Fibroblast of the aortic adventitia (primary cell): ENCODE results near the gene PDZD2. TPM values are rescaled to one million over a fixed set of nuclear protein-coding genes. Genes with fewer than 3 reads are reported as not detected.

Experiments used
- DNase-seq: peaks from one replicate; pipeline ENCODE4 v3.0.0-alpha.2; 2010; ENCODE audit warnings: low read depth
- H3K4me3 ChIP-seq: 2 replicates; pipeline ENCODE4 v1.5.1; 2011; ENCODE audit warnings: low read depth, mild to moderate bottlenecking, control low read depth, low read length, moderate library complexity
- CTCF ChIP-seq: IDR thresholded peaks from 2 replicates; pipeline ENCODE4 v1.5.1; 2011; ENCODE audit warnings: mild to moderate bottlenecking, low read length, control low read depth, inconsistent platforms; ENCODE audit not compliant: insufficient read depth
- total RNA-seq: library from RNA; depleted of rRNA; stranded (reverse); fragments of >200 nt; gene quantifications from 2 replicates; pipeline ENCODE4 v1.2.3, GENCODE V29; 2012; ENCODE audit warnings: low replicate concordance

PDZD2 gene
- total RNA-seq, 1 donor, result under 0.01 TPM

DNA sequence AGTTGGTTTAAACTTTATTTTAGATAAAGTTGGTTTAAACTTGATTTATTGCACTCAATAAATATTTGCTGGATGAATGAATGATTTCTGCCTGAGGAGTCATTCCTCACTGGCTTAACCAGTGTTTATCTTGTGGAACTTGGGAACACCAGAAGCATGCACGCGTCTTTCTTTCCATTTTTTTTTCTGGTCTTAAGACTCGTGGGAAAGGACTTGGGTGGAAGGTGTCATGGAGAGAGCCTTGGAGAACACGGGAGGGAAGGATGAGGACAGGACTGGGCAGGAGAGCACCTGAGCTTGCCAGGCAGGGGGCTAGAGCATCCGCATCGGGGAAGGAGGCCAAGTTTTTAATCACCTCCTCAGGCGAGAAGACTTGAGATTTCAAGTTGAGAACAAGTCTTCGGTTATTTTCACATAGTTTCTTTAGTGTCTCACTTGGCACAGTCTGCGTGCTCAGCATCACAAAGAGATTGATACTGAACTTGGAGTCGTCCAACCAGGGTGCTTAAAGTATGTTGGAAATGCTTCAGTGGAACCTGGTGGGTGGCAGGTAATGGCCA lies 144.2 kb downstream of the PDZD2 start:
- no peak overlapping the region for H3K4me3 ChIP-seq
- DNase-seq, result no peak
- TF ChIP-seq CTCF, result no peak

GRCh38 chr5:31783731-31784130 lies 144.8 kb downstream of the PDZD2 start:
- TF ChIP-seq CTCF, result no peak
- H3K4me3 ChIP-seq, result no peak overlapping the region
- DNase-seq, result no peak

DNA sequence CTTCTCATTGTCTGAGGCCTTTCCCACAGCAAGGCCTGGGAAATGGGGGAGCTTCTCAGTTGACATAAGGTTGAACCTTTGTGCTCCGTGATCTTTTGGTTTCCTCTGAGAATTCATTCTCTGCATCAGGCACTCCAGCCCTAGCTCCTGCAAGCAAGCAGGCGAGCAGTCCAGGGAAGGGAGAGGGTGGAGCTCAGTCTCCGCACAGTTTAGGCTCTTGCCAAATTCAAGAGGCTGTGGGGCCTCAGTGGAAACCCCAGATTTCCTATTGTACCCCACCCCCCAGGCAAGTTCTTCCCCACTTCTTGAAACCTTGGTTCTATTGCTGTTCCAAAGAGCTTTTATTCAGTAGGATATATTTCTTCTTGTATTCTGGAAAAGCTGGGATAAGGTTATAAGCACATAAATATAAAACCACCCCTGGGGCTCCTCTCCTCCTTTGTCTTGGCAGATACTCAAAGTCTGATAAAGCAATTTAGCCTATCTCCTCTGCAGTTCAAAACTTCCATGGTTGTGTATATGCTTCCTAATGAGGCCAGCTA lies 147.2 kb downstream of the PDZD2 start:
- no peak for DNase-seq
- no peak overlapping the region for H3K4me3 ChIP-seq
- TF ChIP-seq CTCF, result no peak

- no peak for TF ChIP-seq CTCF
- no peak overlapping the region for H3K4me3 ChIP-seq
- DNase-seq, result no peak
These were observed 155.1 kb downstream of the PDZD2 start for GRCh38 chr5:31794009-31794408.

DNA sequence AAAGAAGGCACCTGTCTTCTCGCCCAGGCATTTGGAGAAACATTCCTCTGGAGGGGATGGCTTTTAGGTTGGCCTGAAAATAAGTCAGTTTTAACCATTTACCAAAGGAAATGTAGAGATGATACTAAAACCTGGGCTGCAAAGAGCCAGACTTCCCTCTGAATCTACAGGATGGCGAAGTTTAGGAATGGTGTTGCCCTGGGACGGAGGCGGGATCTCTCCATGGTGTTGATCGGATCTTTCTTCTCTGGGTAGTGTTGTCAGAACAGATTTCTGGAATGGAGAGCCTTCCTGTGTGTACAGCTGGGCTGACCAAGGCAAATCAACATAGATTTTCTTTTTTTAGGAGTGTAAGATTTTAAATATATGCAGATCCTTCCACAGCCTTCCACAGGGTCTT lies 159.2 kb downstream of the PDZD2 start:
- no peak for TF ChIP-seq CTCF
- DNase-seq, result no peak
- H3K4me3 ChIP-seq, result no peak overlapping the region

GRCh38 chr5:31800351-31800750 lies 161.4 kb downstream of the PDZD2 start:
- TF ChIP-seq CTCF, result no peak
- no peak overlapping the region for H3K4me3 ChIP-seq
- DNase-seq, result no peak

DNA sequence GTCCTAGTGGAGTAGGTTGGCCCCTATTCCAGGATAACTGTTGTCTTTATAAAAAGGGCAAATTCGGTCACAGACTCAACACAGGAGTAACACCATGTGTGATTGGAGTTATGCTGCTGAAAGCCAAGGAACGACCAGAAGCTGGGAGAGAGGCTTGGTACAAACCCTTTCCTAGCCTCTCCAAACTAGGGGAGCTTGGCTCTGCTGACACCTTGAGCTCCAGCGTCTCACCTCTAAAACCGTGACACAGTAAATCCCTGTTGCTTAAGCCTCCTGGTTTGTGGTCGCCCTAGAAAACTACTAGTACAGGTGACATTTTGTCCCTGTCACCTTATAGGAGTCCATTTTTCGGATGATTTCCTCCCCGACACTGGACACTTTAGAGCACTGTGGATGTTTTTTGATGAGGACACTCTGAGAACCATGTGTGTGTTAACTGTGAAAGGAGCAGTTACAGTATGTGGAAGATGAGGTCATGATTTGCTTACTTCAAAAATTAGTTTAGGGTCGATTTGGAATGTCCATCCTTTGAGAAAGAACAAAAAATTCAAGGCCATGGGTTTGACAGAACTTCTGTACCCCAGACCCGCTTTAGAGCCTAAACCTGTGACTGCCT lies 167.0 kb downstream of the PDZD2 start:
- DNase-seq, result no peak
- H3K4me3 ChIP-seq, result no peak overlapping the region
- TF ChIP-seq CTCF, result no peak
